HepG2 (cell line): ENCODE results near the gene DSCAML1. TPM values are rescaled to one million over a fixed set of nuclear protein-coding genes. Genes with fewer than 3 reads are reported as not detected.

Experiments used
- ATAC-seq: fragments of 200-7000 bp; cut with Tn5 transposase; 3 replicates; pipeline ENCODE4 v1.9.1; 2020; ENCODE audit warnings: mild to moderate bottlenecking, moderate library complexity
- BruUV-seq: library from RNA; stranded (reverse); fragments of 400-500 nt; replicated peaks from 2 replicates; lab custom pipeline; 2021; lab: Mats Ljungman, UMichigan
- CTCF ChIA-PET: fragments of 300-600 bp; formaldehyde crosslinking; extraction: SDS; loops from one replicate; lab custom pipeline; 2021; ENCODE audit warnings: low total read pairs, inconsistent platforms, low intra/inter-chr PET ratio; lab: Yijun Ruan, JAX
- POLR2A ChIA-PET: fragments of 350-600 bp; sonication (Branson Sonifier 250); formaldehyde crosslinking; loops from one replicate; lab custom pipeline; 2020; ENCODE audit warnings: antibody characterized with exemption, inconsistent platforms; lab: Yijun Ruan, JAX
- DNase-seq: peaks from one replicate; pipeline ENCODE4 v3.0.0-alpha.2; 2015; ENCODE audit warnings: low spot score
- FAIRE-seq: peaks from 3 replicates; lab custom pipeline; 2011; peaks lifted over from hg19 to GRCh38; lab: Jason Lieb, UNC
- H2AFZ ChIP-seq: one replicate; pipeline ENCODE4 v1.6.1; 2011; ENCODE audit warnings: low read length, inconsistent platforms
- H3K27ac ChIP-seq: fragments of 300-600 bp; 3 replicates; pipeline ENCODE4 v1.8.0; 2011; ENCODE audit warnings: mixed run types, mild to moderate bottlenecking, mixed read lengths, low read length, inconsistent platforms; ENCODE audit not compliant: insufficient read depth; ENCODE audit errors: extremely low read length
- H3K27me3 ChIP-seq, 2 experiments: fragments of 200-600 bp in 1 of 2; 2 replicates in 1 of 2; 3 replicates in 1 of 2; pipeline versions ENCODE4 v1.6.0 to v1.8.0; 2011; ENCODE audit warnings: low read length in 2 of 2, mild to moderate bottlenecking in 2 of 2, moderate library complexity in 2 of 2, inconsistent platforms in 1 of 2; ENCODE audit not compliant: insufficient read depth in 2 of 2, control insufficient read depth in 1 of 2
- H3K36me3 ChIP-seq, 2 experiments: fragments of 200-600 bp in 1 of 2; replicated peaks in 1 of 2; 2 replicates in 1 of 2; 3 replicates in 1 of 2; pipeline versions ENCODE4 v1.5.1 to v1.8.0; 2011; ENCODE audit warnings: low read length in 2 of 2, inconsistent platforms in 1 of 2; ENCODE audit not compliant: insufficient read depth in 2 of 2, control insufficient read depth in 1 of 2
- H3K4me1 ChIP-seq: 2 replicates; pipeline ENCODE4 v1.5.1; 2012; ENCODE audit warnings: low read length, inconsistent platforms; ENCODE audit not compliant: insufficient read depth
- H3K4me2 ChIP-seq: 2 replicates; pipeline ENCODE4 v1.6.0; 2011; ENCODE audit warnings: low read depth, low read length, inconsistent platforms
- H3K4me3 ChIP-seq, 3 experiments: fragments of 200-600 bp in 1 of 3; sonication (generic), shearing (Covaris generic) in 1 of 3; replicated peaks in 1 of 3; 2 replicates each; pipeline ENCODE4 v1.5.1; 2011 to 2016; ENCODE audit warnings: low read length in 3 of 3, inconsistent platforms in 2 of 3, low read depth in 2 of 3, mild to moderate bottlenecking in 2 of 3, control low read depth in 1 of 3, mixed read lengths in 1 of 3; ENCODE audit not compliant: insufficient read depth in 1 of 3
- H3K79me2 ChIP-seq: one replicate; pipeline ENCODE4 v1.6.1; 2011; ENCODE audit warnings: low read length, inconsistent platforms; ENCODE audit not compliant: insufficient read depth
- H3K9ac ChIP-seq: 2 replicates; pipeline ENCODE4 v1.6.0; 2011; ENCODE audit warnings: mild to moderate bottlenecking, low read depth, low read length, inconsistent platforms; ENCODE audit not compliant: insufficient read depth
- H3K9me3 ChIP-seq: 2 replicates; pipeline ENCODE4 v1.5.1; 2012; ENCODE audit warnings: mild to moderate bottlenecking, low read length
- H4K20me1 ChIP-seq: 2 replicates; pipeline ENCODE4 v1.6.0; 2011; ENCODE audit warnings: inconsistent platforms, mild to moderate bottlenecking, low read length, moderate library complexity; ENCODE audit not compliant: insufficient read depth
- ADNP ChIP-seq: sonication (generic); formaldehyde crosslinking; IDR thresholded peaks from 2 replicates; pipeline ENCODE4 v1.4.0; 2020; ENCODE audit warnings: missing genetic modification reagents
- FOXC1 ChIP-seq: sonication (generic); formaldehyde crosslinking; IDR thresholded peaks from 2 replicates; pipeline ENCODE4 v1.8.0; 2022; ENCODE audit warnings: mild to moderate bottlenecking, missing genetic modification reagents, borderline replicate concordance
- REPIN1 ChIP-seq: sonication (generic); formaldehyde crosslinking; IDR thresholded peaks from 2 replicates; pipeline ENCODE4 v1.8.0; 2022; ENCODE audit warnings: missing genetic modification reagents, low read depth, mild to moderate bottlenecking, borderline replicate concordance
- RFX1 ChIP-seq: fragments of 450-650 bp; IDR thresholded peaks from 2 replicates; pipeline ENCODE4 v1.6.1; 2017
- TCF7 ChIP-seq: sonication (generic); IDR thresholded peaks from 2 replicates; pipeline ENCODE4 v1.6.1; 2016; ENCODE audit warnings: antibody characterized with exemption, low read depth
- ZBTB7B ChIP-seq: sonication (generic); formaldehyde crosslinking; IDR thresholded peaks from 2 replicates; pipeline ENCODE4 v1.4.0; 2020; ENCODE audit warnings: missing genetic modification reagents
- ZIK1 ChIP-seq: sonication (generic); formaldehyde crosslinking; IDR thresholded peaks from 2 replicates; pipeline ENCODE4 v1.5.0; 2020; ENCODE audit warnings: mild to moderate bottlenecking, low read depth, missing genetic modification reagents, borderline replicate concordance
- ZNF446 ChIP-seq: sonication (generic); formaldehyde crosslinking; IDR thresholded peaks from 2 replicates; pipeline ENCODE4 v1.5.0; 2020; ENCODE audit warnings: mild to moderate bottlenecking, missing genetic modification reagents
- ZNF543 ChIP-seq: sonication (generic); formaldehyde crosslinking; IDR thresholded peaks from 2 replicates; pipeline ENCODE4 v1.4.0; 2020; ENCODE audit warnings: mild to moderate bottlenecking, missing genetic modification reagents
- ZNF558 ChIP-seq: sonication (generic); formaldehyde crosslinking; IDR thresholded peaks from 2 replicates; pipeline ENCODE4 v1.9.0; 2022; ENCODE audit warnings: mild to moderate bottlenecking, missing genetic modification reagents, borderline replicate concordance
- ZNF883 ChIP-seq: sonication (generic); formaldehyde crosslinking; IDR thresholded peaks from 2 replicates; pipeline ENCODE4 v1.5.1; 2020; ENCODE audit warnings: mild to moderate bottlenecking, missing genetic modification reagents; ENCODE audit errors: not compliant biosample characterization
- WGBS: methylation state at CpG from one replicate; pipeline ENCODE4 v1.1.6; 2017; ENCODE audit warnings: low lambda C conversion rate; 5-methylcytosine and 5-hydroxymethylcytosine counted together
- in situ Hi-C: cut with HindIII; loops from 2 replicates; pipeline ENCODE4 v1.10.0; 2017; ENCODE audit warnings: low pct_unique_long_range_greater_than_20kb; ENCODE audit not compliant: extremely low pct_ligation_motif_present
- intact Hi-C: fragments of 100-400 bp; cut with micrococcal nuclease; formaldehyde crosslinking; loops from one replicate; pipeline ENCODE4 v1.10.0; 2022; ENCODE audit not compliant: unreplicated experiment
- polyA plus RNA-seq, 8 experiments: library from polyadenylated mRNA; depleted of rRNA in 3 of 8; stranded (reverse) in 7 of 8; unstranded in 1 of 8; fragments of >200 nt; fragmentation: Illumina TruSeq in 4 of 8; extraction: Trizol in 4 of 8; gene quantifications; 2 replicates each; pipeline versions ENCODE4 v1.2.1 to v1.2.3, GENCODE V29; 2011 to 2016; ENCODE audit warnings: low read depth in 4 of 8, missing spikeins in 1 of 8, mixed read lengths in 1 of 8; ENCODE audit not compliant: insufficient read depth in 1 of 8
- total RNA-seq, 5 experiments: library from RNA; depleted of rRNA; stranded (reverse); fragments of >200 nt; fragmentation: Illumina TruSeq; extraction: Trizol; gene quantifications; 2 replicates each; pipeline ENCODE4 v1.2.3, GENCODE V29; 2016; ENCODE audit warnings: low read depth in 1 of 5
- TF ChIP-seq, protein P1 (sequence below): sonication (generic); formaldehyde crosslinking; IDR thresholded peaks from 2 replicates; pipeline ENCODE4 v1.5.1; 2020; ENCODE audit warnings: missing genetic modification reagents, mild to moderate bottlenecking, borderline replicate concordance
- TF ChIP-seq, protein P2 (sequence below): conservative IDR thresholded peaks from 2 replicates; pipeline ENCODE4 v1.6.1; 2018; ENCODE audit warnings: missing genetic modification reagents
- TF ChIP-seq, protein P3 (sequence below): IDR thresholded peaks from 2 replicates; pipeline ENCODE4 v1.6.1; 2016; ENCODE audit warnings: mild to moderate bottlenecking, missing biosample characterization, missing genetic modification reagents

DSCAML1 gene
- total and polyA plus RNA-seq, 2 of the 13 experiments (the other 11 are each of a cell fraction or from before 2014, with no cell fraction given), result 0.29 to 0.40 TPM

DNA sequence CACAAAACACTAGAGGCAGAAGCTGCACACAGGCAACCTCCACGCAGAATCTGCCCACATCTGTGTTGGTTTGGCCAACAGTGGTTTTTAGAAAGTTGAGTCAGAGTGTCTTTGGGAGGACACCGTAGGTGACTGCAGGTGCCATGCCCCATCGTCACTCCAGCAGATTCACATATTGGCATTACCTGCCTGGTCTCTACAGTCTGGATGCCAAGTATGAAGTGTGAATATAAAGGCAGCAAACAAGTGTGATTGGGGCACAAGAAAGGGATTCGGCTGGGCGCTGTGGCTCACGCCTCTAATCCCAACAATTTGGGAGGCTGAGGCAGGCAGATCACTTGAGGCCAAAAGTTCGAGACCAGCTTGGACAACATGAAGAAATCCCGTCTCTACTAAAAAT is 38.6 kb upstream of the DSCAML1 start:
- peaks cover 10 to 57% of the 10 kb centered on the region in 2 experiments; a peak in 4 of 5 replicates for H3K27me3 ChIP-seq
- in situ Hi-C loops, result loop anchor here (10.0 kb wide), 1 partner anchor 219 kb away; no protein-coding TSS in a partner anchor
- no peak overlapping the region for H3K9ac ChIP-seq
- no peak for DNase-seq
- POLR2A ChIA-PET, result no interaction called here
- TF ChIP-seq FOXC1 (CRISPR knock-in tag) (no peak), ZNF558 (no peak)
- TF ChIP-seq, all 625 proteins: peak for 0
- ATAC-seq (no peak), FAIRE-seq (no peak)
- intact Hi-C loops, result no loop called here
- no TSS peak for BruUV-seq
- WGBS, result 69% methylated on average over 8 of the region's 8 CpGs
- H3K4me2 ChIP-seq, result no peak overlapping the region
- no peaks in the 10 kb centered on the region for H3K9me3 ChIP-seq
- H3K4me1 ChIP-seq, result peaks cover 42% of the 10 kb centered on the region
- no peak overlapping the region for H3K4me3 ChIP-seq
- no peaks in the 10 kb centered on the region for H4K20me1 ChIP-seq
- no peaks in the 10 kb centered on the region for H3K79me2 ChIP-seq
- CTCF ChIA-PET, result no interaction called here
- H2AFZ ChIP-seq, result no peak overlapping the region
- H3K36me3 ChIP-seq, result no peaks in the 10 kb centered on the region
- H3K27ac ChIP-seq, result no peak overlapping the region

DNA sequence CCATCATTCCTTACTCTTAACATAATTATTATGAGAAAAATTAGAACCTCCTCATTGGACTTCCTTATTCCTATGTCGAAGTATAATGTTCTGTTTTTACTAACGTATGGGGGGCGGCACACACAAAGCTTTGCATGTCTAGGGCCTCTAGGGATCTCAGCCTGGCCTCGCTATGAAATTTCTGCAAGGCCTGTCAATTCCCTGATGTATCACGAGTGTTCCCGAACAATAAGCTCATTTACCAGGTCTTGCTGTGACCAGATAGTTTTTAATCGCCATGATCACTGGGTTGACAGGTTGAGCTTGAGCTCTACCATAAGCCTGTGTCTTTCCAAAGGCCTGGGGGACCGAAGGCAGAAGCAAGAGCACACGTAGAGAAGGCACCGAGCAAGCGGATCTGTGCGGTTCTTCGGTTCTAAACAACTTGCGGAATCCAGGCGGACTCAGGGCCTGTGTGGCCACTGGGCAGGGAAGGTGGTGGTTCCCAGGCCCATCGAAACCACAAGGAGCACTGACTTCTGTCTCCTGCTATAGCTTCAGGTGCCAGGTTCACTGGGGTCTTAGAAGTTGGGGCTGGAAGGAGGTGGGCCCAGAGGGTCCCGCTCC is 37.9 kb upstream of the DSCAML1 start:
- H3K9me3 ChIP-seq, result no peaks in the 10 kb centered on the region
- no peak overlapping the region for H3K4me2 ChIP-seq
- no peaks in the 10 kb centered on the region for H3K79me2 ChIP-seq
- intact Hi-C loops, result no loop called here
- no peak overlapping the region for H3K9ac ChIP-seq
- ChIA-PET CTCF (no interaction called here), POLR2A (no interaction called here)
- H3K27me3 ChIP-seq, result peaks cover 8 to 58% of the 10 kb centered on the region in 2 experiments; a peak in 4 of 5 replicates
- H3K36me3 ChIP-seq, result no peaks in the 10 kb centered on the region
- no peaks in the 10 kb centered on the region for H4K20me1 ChIP-seq
- no TSS peak for BruUV-seq
- no peak overlapping the region for H2AFZ ChIP-seq
- WGBS, result 42% methylated on average over 11 of the region's 17 CpGs
- in situ Hi-C loops, result loop anchor here (10.0 kb wide), 1 partner anchor 220 kb away; no protein-coding TSS in a partner anchor
- TF ChIP-seq ZNF883 (CRISPR knock-in tag) (no peak), ADNP (CRISPR knock-in tag) (no peak), ZNF543 (CRISPR knock-in tag) (no peak), REPIN1 (no peak), ZNF446 (CRISPR knock-in tag) (no peak), ZBTB7B (CRISPR knock-in tag) (no peak), TCF7 (no peak), ZIK1 (CRISPR knock-in tag) (no peak), RFX1 (no peak)
- TF ChIP-seq, protein P1, sequence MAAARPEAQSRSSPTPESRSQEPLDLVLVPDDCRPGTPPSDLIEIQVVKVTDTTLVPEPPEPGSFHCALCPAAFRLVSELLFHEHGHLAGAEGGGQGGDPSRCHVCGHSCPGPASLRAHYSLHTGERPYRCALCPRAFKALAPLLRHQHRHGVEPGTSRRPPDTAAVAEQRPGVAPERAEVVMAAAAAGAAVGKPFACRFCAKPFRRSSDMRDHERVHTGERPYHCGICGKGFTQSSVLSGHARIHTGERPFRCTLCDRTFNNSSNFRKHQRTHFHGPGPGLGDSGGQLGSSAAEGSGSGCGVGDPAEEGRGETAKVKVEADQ, result no peak
- TF ChIP-seq, protein P2, sequence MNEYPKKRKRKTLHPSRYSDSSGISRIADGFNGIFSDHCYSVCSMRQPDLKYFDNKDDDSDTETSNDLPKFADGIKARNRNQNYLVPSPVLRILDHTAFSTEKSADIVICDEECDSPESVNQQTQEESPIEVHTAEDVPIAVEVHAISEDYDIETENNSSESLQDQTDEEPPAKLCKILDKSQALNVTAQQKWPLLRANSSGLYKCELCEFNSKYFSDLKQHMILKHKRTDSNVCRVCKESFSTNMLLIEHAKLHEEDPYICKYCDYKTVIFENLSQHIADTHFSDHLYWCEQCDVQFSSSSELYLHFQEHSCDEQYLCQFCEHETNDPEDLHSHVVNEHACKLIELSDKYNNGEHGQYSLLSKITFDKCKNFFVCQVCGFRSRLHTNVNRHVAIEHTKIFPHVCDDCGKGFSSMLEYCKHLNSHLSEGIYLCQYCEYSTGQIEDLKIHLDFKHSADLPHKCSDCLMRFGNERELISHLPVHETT (CRISPR knock-in tag), result no peak
- TF ChIP-seq, protein P3, sequence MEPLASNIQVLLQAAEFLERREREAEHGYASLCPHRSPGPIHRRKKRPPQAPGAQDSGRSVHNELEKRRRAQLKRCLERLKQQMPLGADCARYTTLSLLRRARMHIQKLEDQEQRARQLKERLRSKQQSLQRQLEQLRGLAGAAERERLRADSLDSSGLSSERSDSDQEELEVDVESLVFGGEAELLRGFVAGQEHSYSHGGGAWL (CRISPR knock-in tag), result no peak
- no peak overlapping the region for H3K27ac ChIP-seq
- no peak overlapping the region for H3K4me3 ChIP-seq
- DNase-seq (no peak), ATAC-seq (no peak), FAIRE-seq (no peak)
- peaks cover 48% of the 10 kb centered on the region for H3K4me1 ChIP-seq
